Activated CD4-positive, alpha-beta memory T cell treated with anti-CD3 and anti-CD28 coated beads for 36 hours (primary cell): ENCODE results near the gene YWHAQ. TPM values are rescaled to one million over a fixed set of nuclear protein-coding genes. Genes with fewer than 3 reads are reported as not detected.

Source experiments
- CTCF ChIA-PET: fragments of 350-600 bp; sonication (Branson Sonifier 250); formaldehyde crosslinking; loops from one replicate; lab custom pipeline; 2021; ENCODE audit warnings: antibody characterized with exemption, inconsistent platforms; lab: Charles Lee
- POLR2A ChIA-PET: fragments of 350-600 bp; sonication (Branson Sonifier 250); formaldehyde crosslinking; loops from one replicate; lab custom pipeline; 2021; ENCODE audit warnings: antibody characterized with exemption; lab: Charles Lee
- DNase-seq: peaks from one replicate; pipeline ENCODE4 v3.0.0-alpha.2; 2020
- H3K27ac Mint-ChIP-seq: one replicate; pipeline ENCODE4 v1.8.0; 2021; ENCODE audit warnings: mixed read lengths
- H3K27me3 Mint-ChIP-seq: one replicate; pipeline ENCODE4 v1.8.0; 2021; ENCODE audit warnings: mixed read lengths
- H3K36me3 Mint-ChIP-seq: one replicate; pipeline ENCODE4 v1.8.0; 2021; ENCODE audit warnings: mixed read lengths
- H3K4me1 Mint-ChIP-seq: one replicate; pipeline ENCODE4 v1.8.0; 2021; ENCODE audit warnings: low read depth, mixed read lengths
- H3K4me3 Mint-ChIP-seq: one replicate; pipeline ENCODE4 v1.8.0; 2021; ENCODE audit warnings: mild to moderate bottlenecking, mixed read lengths
- H3K9me3 Mint-ChIP-seq: one replicate; pipeline ENCODE4 v1.8.0; 2021; ENCODE audit warnings: mixed read lengths
- intact Hi-C: fragments of 100-400 bp; cut with micrococcal nuclease; formaldehyde crosslinking; loops from one replicate; pipeline ENCODE4 v1.15.1; 2023
- total RNA-seq, 2 experiments: library from RNA; stranded (reverse); gene quantifications; one replicate each; pipeline ENCODE4 v1.2.3, GENCODE V29; 2021

The YWHAQ gene
- total RNA-seq, 2 experiments from 2014 or later: 495 to 541 TPM

DNA sequence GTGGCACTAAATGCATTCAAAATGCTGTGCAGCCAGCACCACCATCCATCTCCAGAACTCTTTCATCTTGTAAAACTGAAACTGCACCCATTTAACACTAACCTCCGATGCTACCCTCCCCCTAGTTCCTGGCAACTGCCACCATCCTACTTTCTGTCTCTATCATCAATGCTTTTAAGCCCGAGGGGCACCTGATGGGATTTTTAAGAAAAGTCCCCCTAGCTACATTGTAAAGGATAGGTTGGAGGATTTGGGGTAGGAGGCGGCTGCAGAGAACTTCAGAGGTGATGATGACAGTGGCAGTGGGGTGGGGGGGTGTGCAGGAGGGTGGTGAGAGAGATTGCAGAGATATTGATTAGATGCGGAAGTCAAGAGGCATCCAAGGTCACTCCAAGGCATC lies 10.8 kb upstream of the YWHAQ start:
- H3K36me3 Mint-ChIP-seq: no peaks in the 10 kb centered on the region
- peaks cover 31% of the 10 kb centered on the region for H3K4me1 Mint-ChIP-seq
- intact Hi-C loops: loop anchor here (1.0 kb wide), 2 partner anchors 10 to 14 kb away; no protein-coding TSS in a partner anchor
- H3K27ac Mint-ChIP-seq: peak overlapping the region; percentile 64
- DNase-seq: peak; percentile 76
- POLR2A ChIA-PET: interaction anchor here (1.1 to 1.5 kb wide), 2 partner anchors 11 to 14 kb away, joined by 3 to 6 read pairs; partner anchors contain the start of gene YWHAQ
- no peaks in the 10 kb centered on the region for H3K27me3 Mint-ChIP-seq
- H3K4me3 Mint-ChIP-seq: peak overlapping the region; percentile 52
- H3K9me3 Mint-ChIP-seq: no peaks in the 10 kb centered on the region
- CTCF ChIA-PET: interaction anchor here (0.9 kb wide), 1 partner anchor 11 kb away, joined by 4 read pairs; the partner anchor contains the start of gene YWHAQ

DNA sequence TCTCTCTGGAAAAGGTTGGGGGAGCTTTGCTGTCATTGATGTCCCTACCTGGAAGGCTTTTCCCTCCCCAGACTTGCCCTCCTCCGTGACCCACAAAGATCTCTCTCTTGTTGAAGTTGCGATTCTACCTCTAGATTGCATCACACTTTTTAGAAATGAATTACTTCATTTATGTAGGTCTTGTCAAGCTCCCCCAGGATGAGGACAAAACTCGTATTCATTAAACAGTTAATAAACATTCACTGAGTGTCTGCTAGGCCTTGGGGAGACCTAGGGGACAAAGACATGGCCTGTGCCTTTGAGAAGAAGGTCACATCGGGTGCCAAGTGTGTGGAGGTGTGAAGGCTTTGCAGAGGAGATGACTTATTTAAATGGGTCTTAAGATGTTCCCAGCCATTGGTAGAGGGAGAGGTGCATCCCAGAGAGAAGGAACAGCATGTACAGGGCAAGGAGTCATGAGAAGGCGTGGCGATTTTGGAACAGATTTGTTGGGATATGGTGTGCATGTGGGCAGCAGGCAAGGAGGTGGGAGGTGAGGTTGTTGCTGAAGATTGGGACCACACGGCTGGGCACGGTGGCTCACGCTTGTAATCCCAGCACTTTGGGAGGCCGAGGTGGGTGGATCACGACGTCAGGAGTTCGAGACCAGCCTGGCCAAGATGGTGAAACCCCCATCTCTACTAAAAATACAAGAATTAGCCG lies 9.8 kb upstream of the YWHAQ start:
- Mint-ChIP-seq H3K4me3 (no peak overlapping the region), H3K27ac (no peak overlapping the region), H3K36me3 (no peaks in the 10 kb centered on the region), H3K4me1 (peaks cover 31% of the 10 kb centered on the region), H3K9me3 (no peaks in the 10 kb centered on the region), H3K27me3 (no peaks in the 10 kb centered on the region)
- intact Hi-C loops: loop anchor here (1.0 kb wide), 2 partner anchors 9 to 15 kb away; no protein-coding TSS in a partner anchor
- ChIA-PET POLR2A (interaction anchor here (0.6 to 1.5 kb wide), 2 partner anchors 10 to 15 kb away, joined by 3 to 6 read pairs; partner anchors contain the start of gene YWHAQ), CTCF (interaction anchor here (0.6 to 1.0 kb wide), 2 partner anchors 10 to 303 kb away, joined by 3 to 4 read pairs; partner anchors contain the start of gene YWHAQ)
- DNase-seq: peak; percentile 6

DNA sequence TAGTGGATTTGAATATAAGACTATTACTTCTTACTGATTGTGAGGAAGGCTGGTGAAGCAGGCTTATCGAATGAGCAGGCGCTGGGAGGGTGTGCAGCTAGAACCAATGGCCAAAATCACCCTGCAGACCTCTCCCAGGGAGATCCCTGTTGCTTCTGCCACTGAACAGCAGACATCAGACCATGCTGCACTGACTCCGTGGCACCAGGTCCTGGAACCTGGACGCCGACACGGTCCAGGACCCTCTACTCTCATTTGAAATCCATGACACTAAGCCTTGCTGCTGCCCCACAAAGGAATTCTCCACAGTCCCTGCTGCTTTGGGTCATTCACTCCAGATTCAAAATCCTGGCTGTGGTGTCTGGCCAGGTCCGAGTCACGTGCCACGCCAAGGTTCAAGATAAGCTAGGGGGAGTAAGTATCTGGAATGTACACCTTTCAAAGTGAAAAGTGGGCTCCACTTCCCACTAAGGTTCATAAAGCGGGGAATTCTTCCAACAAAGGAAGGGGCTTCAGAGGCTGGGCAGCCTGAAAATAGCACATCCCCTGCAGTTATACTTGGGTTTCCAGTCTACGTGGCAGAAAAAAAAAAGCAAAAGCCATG lies 9.0 kb upstream of the YWHAQ start:
- Mint-ChIP-seq H3K4me3 (no peak overlapping the region), H3K9me3 (no peaks in the 10 kb centered on the region), H3K4me1 (peaks cover 31% of the 10 kb centered on the region), H3K27me3 (no peaks in the 10 kb centered on the region), H3K36me3 (no peaks in the 10 kb centered on the region), H3K27ac (no peak overlapping the region)
- ChIA-PET CTCF (interaction anchor here (0.6 to 1.0 kb wide), 2 partner anchors 9 to 304 kb away, joined by 3 to 4 read pairs; partner anchors contain the start of gene YWHAQ), POLR2A (interaction anchor here (1.2 kb wide), 1 partner anchor 13 kb away, joined by 3 read pairs; no protein-coding TSS in a partner anchor)
- DNase-seq: no peak
- intact Hi-C loops: no loop called here

DNA sequence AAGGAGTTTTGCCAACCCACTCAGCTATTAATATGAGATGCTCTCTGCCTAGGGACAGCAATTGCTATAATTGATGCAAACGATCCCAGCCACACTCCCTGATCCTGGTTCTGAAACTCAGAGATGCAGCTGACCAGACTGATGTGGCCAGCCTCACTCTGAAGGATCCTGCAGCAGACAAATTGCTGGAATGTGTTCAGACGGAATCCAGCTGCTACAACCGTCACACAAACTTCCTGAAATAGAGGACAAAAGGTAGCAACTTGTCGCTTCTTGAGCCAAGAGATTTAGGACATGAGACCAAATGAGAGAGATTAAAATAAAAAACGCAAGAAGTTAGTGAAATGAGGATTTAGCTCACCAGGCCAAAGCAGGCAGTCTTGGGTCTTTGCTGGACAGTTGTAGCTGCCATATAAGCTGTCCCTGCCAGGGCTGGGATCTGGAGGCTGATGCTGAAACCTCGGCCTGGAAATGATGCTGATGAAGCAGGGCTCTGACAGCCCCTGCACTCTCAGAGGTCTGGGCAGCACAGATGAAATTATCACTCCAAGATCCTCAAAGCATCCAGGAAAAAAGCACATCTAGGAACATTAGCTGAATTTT lies 8.3 kb upstream of the YWHAQ start:
- CTCF ChIA-PET: interaction anchor here (0.5 kb wide), 1 partner anchor 523 kb away, joined by 3 read pairs; no protein-coding TSS in a partner anchor

DNA sequence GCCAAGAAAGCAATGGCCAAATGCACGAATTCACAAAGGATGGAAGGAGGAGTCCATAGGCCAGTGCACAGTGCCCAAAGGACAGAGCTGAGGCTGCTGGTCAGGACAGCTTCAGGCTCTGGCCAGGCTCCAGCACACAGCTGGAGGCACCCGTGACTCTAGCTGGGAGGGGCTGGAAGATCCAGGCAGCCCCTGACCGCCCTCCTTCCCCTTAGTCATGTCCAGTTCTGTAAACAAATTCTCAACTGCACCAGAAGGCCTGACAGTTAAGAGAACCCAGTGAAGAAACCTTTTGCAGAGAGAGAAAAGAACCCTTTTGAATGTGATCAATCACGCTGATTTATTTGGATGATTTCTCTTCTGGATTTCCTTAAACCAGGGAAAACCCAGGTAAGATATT lies 7.7 kb upstream of the YWHAQ start:
- H3K36me3 Mint-ChIP-seq: no peaks in the 10 kb centered on the region
- intact Hi-C loops: no loop called here
- H3K27ac Mint-ChIP-seq: no peak overlapping the region
- H3K4me1 Mint-ChIP-seq: peaks cover 31% of the 10 kb centered on the region
- CTCF ChIA-PET: interaction anchor here (0.5 to 1.6 kb wide), 3 partner anchors 21 to 523 kb away, joined by 3 read pairs; no protein-coding TSS in a partner anchor
- no peak overlapping the region for H3K4me3 Mint-ChIP-seq
- POLR2A ChIA-PET: interaction anchor here (0.9 to 1.9 kb wide), 4 partner anchors 8 to 114 kb away, joined by 3 to 5 read pairs (median 3); partner anchors contain the start of gene YWHAQ
- H3K9me3 Mint-ChIP-seq: no peaks in the 10 kb centered on the region
- no peaks in the 10 kb centered on the region for H3K27me3 Mint-ChIP-seq
- no peak for DNase-seq

More for the DNA sequence above, 8.3 kb upstream of the YWHAQ start:
- no peak overlapping the region for H3K27ac Mint-ChIP-seq
- no peak for DNase-seq
- POLR2A ChIA-PET: interaction anchor here (0.5 to 1.2 kb wide), 3 partner anchors 8 to 27 kb away, joined by 3 read pairs; partner anchors contain the start of gene YWHAQ
- intact Hi-C loops: no loop called here
- H3K9me3 Mint-ChIP-seq: no peaks in the 10 kb centered on the region
- H3K4me3 Mint-ChIP-seq: no peak overlapping the region
- H3K27me3 Mint-ChIP-seq: no peaks in the 10 kb centered on the region
- no peaks in the 10 kb centered on the region for H3K36me3 Mint-ChIP-seq
- peaks cover 31% of the 10 kb centered on the region for H3K4me1 Mint-ChIP-seq

DNA sequence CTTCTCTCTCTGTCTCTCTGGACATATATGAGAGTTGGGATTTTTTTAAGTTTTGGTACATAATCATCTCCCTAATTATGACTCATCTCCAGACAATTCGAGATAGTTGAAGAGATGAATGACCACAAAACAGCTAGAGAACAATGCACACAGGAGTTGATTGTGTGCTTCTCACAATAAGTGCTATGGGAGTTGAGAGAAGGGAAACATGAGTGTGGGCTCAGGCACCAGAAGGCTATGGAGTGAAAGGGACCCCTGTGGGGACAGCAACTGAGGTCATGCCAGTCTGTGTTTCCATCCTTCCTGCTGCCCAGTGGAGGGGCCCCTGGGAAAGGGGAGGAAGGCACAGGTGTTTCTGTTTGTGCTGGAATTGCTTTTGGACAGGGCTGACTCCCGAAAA lies 6.5 kb upstream of the YWHAQ start:
- no peaks in the 10 kb centered on the region for H3K27me3 Mint-ChIP-seq
- no peak overlapping the region for H3K4me3 Mint-ChIP-seq
- intact Hi-C loops: no loop called here
- CTCF ChIA-PET: interaction anchor here (0.7 to 1.6 kb wide), 3 partner anchors 66 to 83 kb away, joined by 3 read pairs; no protein-coding TSS in a partner anchor
- H3K36me3 Mint-ChIP-seq: no peaks in the 10 kb centered on the region
- no peak for DNase-seq
- POLR2A ChIA-PET: interaction anchor here (1.9 kb wide), 1 partner anchor 66 kb away, joined by 5 read pairs; no protein-coding TSS in a partner anchor
- H3K4me1 Mint-ChIP-seq: peaks cover 23% of the 10 kb centered on the region
- H3K9me3 Mint-ChIP-seq: no peaks in the 10 kb centered on the region
- no peak overlapping the region for H3K27ac Mint-ChIP-seq

DNA sequence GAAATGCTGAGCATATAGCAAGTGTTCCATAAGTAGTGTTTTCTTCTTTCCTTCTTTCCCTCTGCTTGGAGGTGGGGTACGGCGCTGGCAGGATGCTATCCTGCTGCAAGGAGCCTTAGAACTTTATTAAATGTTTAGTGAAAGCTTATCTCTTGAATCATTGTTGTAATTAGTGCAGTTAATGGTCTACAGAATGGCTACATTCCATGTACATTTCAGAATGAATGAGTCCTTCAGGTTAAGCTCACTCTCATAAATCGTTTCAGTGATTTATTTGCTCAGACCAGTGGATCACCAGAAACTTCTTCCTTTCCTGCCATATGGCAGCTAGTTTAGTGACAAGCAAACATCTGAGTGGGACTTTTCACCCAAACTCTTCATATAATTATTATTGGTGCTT lies 3.3 kb upstream of the YWHAQ start:
- intact Hi-C loops: loop anchor here (5.0 kb wide), 1 partner anchor 408 kb away; the partner anchor contains the start of gene KLF11
- POLR2A ChIA-PET: no interaction called here
- peaks cover 10% of the 10 kb centered on the region for H3K36me3 Mint-ChIP-seq
- CTCF ChIA-PET: interaction anchor here (0.6 kb wide), 1 partner anchor 671 kb away, joined by 3 read pairs; no protein-coding TSS in a partner anchor
- peaks cover 18% of the 10 kb centered on the region for H3K4me1 Mint-ChIP-seq
- no peak for DNase-seq
- no peak overlapping the region for H3K27ac Mint-ChIP-seq
- H3K4me3 Mint-ChIP-seq: no peak overlapping the region
- no peaks in the 10 kb centered on the region for H3K27me3 Mint-ChIP-seq
- H3K9me3 Mint-ChIP-seq: no peaks in the 10 kb centered on the region

DNA sequence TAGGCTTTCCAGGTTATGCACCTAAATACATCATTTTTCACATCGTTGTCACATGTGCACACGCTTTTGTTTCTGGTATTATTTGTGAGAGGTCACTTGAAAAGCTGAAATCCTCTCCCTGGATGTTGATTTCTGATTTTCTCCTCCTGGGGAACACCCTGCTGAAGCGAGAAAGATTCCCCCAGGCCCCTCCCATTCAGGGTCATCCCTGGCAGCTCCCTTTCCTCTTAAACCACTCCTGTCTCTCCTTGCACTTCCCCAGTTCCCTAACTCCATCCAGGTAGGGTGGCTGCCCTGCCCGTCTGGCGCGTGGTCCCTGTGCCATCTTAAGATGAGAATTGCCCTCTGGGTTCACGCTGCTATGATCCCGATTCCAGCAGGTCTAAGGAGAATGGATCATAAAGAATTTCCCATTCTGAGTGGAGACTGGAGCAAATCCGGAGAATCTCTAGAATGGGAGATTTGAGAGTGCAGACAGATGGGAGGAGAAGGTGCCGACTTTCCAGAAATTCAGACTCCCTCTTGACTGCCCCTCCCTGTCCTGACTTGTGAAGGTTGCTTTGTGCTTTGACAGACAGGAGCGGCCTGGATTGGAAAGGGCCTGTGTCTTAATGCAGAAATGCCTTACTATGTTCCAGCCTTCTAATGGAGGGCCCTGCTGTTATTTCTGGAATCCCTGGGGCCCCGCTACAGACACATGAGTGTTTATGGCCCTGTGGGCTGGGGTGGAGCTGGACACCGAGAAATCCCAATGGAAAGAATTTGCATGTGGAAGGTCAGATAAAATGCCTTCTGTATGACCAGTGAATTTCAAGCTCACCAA lies 1.3 kb upstream of the YWHAQ start:
- Mint-ChIP-seq H3K4me3 (peak overlapping the region; percentile 83), H3K27me3 (no peaks in the 10 kb centered on the region), H3K4me1 (peaks cover 33% of the 10 kb centered on the region), H3K27ac (peak overlapping the region; percentile 59), H3K36me3 (peaks cover 30% of the 10 kb centered on the region), H3K9me3 (no peaks in the 10 kb centered on the region)
- intact Hi-C loops: loop anchor here (1.0 to 5.0 kb wide), 9 partner anchors 9 to 410 kb away; partner anchors contain the start of genes ADAM17, CPSF3, IAH1 and ITGB1BP1
- no peak for DNase-seq
- POLR2A ChIA-PET: interaction anchor here (1.9 to 4.1 kb wide), 5 partner anchors 22 to 77 kb away, joined by 6 to 38 read pairs (median 28); partner anchors contain the start of gene ADAM17
- CTCF ChIA-PET: interaction anchor here (1.4 kb wide), 1 partner anchor 138 kb away, joined by 4 read pairs; no protein-coding TSS in a partner anchor

DNA sequence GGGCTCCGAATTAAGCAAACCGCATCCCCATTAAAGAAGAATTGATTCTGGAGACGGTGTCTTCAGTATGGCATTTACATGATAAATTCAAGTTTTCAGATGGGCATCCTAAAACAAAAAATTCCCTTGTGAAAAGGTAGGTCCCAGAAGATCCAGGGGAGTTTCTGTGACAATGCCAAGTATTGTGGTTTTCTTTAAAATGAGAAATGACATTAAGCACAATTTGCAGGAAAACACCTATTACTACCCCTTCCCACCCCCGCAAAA lies 689 bp upstream of the YWHAQ start:
- H3K4me1 Mint-ChIP-seq: peaks cover 39% of the 10 kb centered on the region
- peak overlapping the region; percentile 95 for H3K27ac Mint-ChIP-seq
- CTCF ChIA-PET: interaction anchor here (0.7 to 2.9 kb wide), 6 partner anchors 9 to 158 kb away, joined by 3 to 14 read pairs (median 7); no protein-coding TSS in a partner anchor
- H3K4me3 Mint-ChIP-seq: peak overlapping the region; percentile 83
- H3K36me3 Mint-ChIP-seq: peaks cover 36% of the 10 kb centered on the region
- H3K27me3 Mint-ChIP-seq: no peaks in the 10 kb centered on the region
- DNase-seq: peak; percentile 8
- H3K9me3 Mint-ChIP-seq: no peaks in the 10 kb centered on the region
- intact Hi-C loops: loop anchor here (1.0 to 5.0 kb wide), 9 partner anchors 10 to 411 kb away; partner anchors contain the start of genes ADAM17, CPSF3, IAH1 and ITGB1BP1
- POLR2A ChIA-PET: interaction anchor here (0.6 to 4.1 kb wide), 22 partner anchors 7 to 212 kb away, joined by 3 to 38 read pairs (median 8); partner anchors contain the start of genes ADAM17, ITGB1BP1 and TAF1B

DNA sequence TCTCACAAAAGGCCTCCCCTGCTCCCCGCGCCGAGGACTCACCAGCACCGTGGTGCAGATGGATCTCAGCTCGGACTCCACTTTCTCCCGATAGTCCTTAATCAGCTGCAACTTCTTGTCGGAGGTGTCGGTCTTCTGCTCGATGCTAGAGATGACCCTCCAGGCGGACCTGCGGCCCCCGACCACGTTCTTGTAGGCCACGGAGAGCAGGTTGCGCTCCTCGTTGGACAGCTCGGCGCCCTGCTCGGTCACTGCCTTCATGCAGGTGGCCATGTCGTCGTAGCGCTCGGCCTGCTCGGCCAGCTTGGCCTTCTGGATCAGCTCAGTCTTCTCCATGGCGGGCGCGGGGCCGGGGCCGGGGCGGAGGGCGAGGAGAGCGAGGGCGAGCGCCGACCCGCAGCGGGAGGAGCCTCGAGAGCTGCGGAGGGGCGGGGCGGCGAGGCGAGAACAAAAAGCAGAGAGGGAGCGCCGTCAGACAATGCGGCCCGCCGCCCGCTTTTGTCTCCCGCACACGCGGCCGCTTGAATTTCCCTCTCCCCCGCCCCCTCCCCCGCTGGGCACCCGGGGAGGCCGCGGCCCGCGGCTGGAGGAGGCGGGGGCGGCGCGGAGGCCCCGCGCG lies 571 bp downstream of the YWHAQ start:
- Mint-ChIP-seq H3K9me3 (no peaks in the 10 kb centered on the region), H3K4me3 (peak overlapping the region; percentile 97), H3K27me3 (no peaks in the 10 kb centered on the region), H3K27ac (peak overlapping the region; percentile 95), H3K4me1 (peaks cover 51% of the 10 kb centered on the region), H3K36me3 (peaks cover 49% of the 10 kb centered on the region)
- peak; percentile 81 for DNase-seq
- CTCF ChIA-PET: interaction anchor here (0.7 to 2.9 kb wide), 11 partner anchors 10 to 157 kb away, joined by 3 to 14 read pairs (median 4); no protein-coding TSS in a partner anchor
- POLR2A ChIA-PET: interaction anchor here (0.6 to 4.1 kb wide), 31 partner anchors 9 to 215 kb away, joined by 3 to 38 read pairs (median 6); partner anchors contain the start of genes ADAM17, ITGB1BP1 and TAF1B
- intact Hi-C loops: loop anchor here (1.0 to 5.0 kb wide), 4 partner anchors 122 to 412 kb away; partner anchors contain the start of genes CPSF3, IAH1, ITGB1BP1 and KLF11
